SU-DHL-6 (cell line): ENCODE measurements around the gene HS6ST1.

Source experiments
- H2AFZ ChIP-seq: fragments of 200-600 bp; sonication (generic); 2 replicates; pipeline ENCODE4 v1.6.1; 2014; ENCODE audit warnings: low read depth, mild to moderate bottlenecking, moderate library complexity, mixed read lengths, antibody characterized with exemption, low read length; ENCODE audit not compliant: severe bottlenecking
- H3F3A ChIP-seq: fragments of 200-600 bp; shearing (Covaris generic); 2 replicates; pipeline ENCODE4 v1.6.0; 2016; ENCODE audit warnings: antibody characterized with exemption, mild to moderate bottlenecking; ENCODE audit not compliant: insufficient read depth
- H3K27ac ChIP-seq: fragments of 200-600 bp; sonication (generic); 2 replicates; pipeline ENCODE4 v1.5.1; 2016; ENCODE audit warnings: low read depth, mild to moderate bottlenecking, low read length, moderate library complexity, mixed read lengths
- H3K27me3 ChIP-seq: fragments of 200-600 bp; sonication (generic), shearing (Covaris generic); 2 replicates; pipeline ENCODE4 v1.6.0; 2014; ENCODE audit warnings: mild to moderate bottlenecking, low read length
- H3K36me3 ChIP-seq: fragments of 200-600 bp; sonication (generic); 2 replicates; pipeline ENCODE4 v1.6.1; 2014; ENCODE audit warnings: mild to moderate bottlenecking, low read length, mixed read lengths
- H3K4me2 ChIP-seq: fragments of 300-600, 200-600 bp; shearing (Covaris generic), sonication (generic); 2 replicates; pipeline ENCODE4 v1.6.0; 2014; ENCODE audit warnings: low read length, low read depth, mild to moderate bottlenecking; ENCODE audit not compliant: poor library complexity, severe bottlenecking
- H3K4me3 ChIP-seq: fragments of 200-600 bp; sonication (generic); 2 replicates; pipeline ENCODE4 v1.5.1; 2014; ENCODE audit warnings: antibody characterized with exemption, low read length, mild to moderate bottlenecking, mixed read lengths; ENCODE audit not compliant: insufficient read depth, poor library complexity, severe bottlenecking
- H3K79me2 ChIP-seq: fragments of 200-600 bp; sonication (generic); 2 replicates; pipeline ENCODE4 v1.6.1; 2014; ENCODE audit warnings: mild to moderate bottlenecking, low read length, moderate library complexity; ENCODE audit not compliant: insufficient read depth
- H3K9ac ChIP-seq: fragments of 200-600 bp; sonication (generic); 2 replicates; pipeline ENCODE4 v1.7.0; 2014; ENCODE audit warnings: mild to moderate bottlenecking, low read length
- H3K9me2 ChIP-seq: fragments of 200-600 bp; sonication (generic); replicated peaks from 2 replicates; pipeline ENCODE4 v1.6.1; 2014; ENCODE audit warnings: low read length; ENCODE audit not compliant: insufficient read depth
- H3K9me3 ChIP-seq: fragments of 200-600 bp; sonication (generic); 2 replicates; pipeline ENCODE4 v1.6.1; 2014; ENCODE audit warnings: low read length, mixed read lengths; ENCODE audit not compliant: insufficient read depth
- H4K20me1 ChIP-seq: fragments of 200-600 bp; sonication (generic); 2 replicates; pipeline ENCODE4 v1.6.1; 2014; ENCODE audit warnings: low read depth, mild to moderate bottlenecking, antibody characterized with exemption, low read length, moderate library complexity, mixed read lengths
- EZH2phosphoT487 ChIP-seq: fragments of 200-600 bp; sonication (generic), shearing (Covaris generic); conservative IDR thresholded peaks from 2 replicates; pipeline ENCODE4 v1.6.1; 2018; ENCODE audit warnings: mild to moderate bottlenecking, antibody characterized with exemption, low read length, moderate library complexity, mixed read lengths
- TF ChIP-seq, protein P1 (sequence below): fragments of 200-600 bp; sonication (generic); IDR thresholded peaks from one replicate; pipeline ENCODE4 v1.5.1; 2017; ENCODE audit warnings: antibody characterized with exemption, mild to moderate bottlenecking, low read length, moderate library complexity; ENCODE audit not compliant: insufficient read depth, poor library complexity, severe bottlenecking

The HS6ST1 gene

DNA sequence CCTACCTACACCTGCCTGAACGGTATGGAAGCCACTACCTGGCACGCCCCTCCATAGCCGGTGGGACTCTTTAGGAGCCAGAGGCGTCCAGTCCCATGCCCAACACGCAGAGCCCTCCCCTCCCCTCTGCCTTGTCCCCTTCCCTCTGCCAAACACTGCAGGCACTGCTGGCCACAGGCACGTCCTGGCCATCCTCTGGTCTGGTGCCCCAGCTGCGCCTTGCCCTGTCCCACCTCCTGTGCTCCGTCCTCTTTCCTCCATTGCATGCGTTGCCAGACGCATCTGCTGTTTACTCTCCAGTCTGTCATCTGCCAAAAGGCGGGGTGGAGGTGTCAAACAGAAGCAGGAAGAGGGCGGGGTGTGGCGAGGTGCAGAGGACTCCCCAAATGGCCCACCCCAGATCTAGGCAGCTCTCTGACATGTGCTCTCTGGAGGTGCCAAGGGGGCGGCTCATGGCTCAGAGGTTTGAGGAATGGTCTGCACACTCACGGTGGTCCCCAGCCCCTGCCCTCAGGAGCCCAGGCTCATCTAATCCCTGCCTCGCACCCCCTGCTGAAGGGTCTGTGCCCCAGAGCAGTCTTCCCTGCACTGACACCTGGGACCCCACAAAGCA, 45.1 kb downstream of the HS6ST1 start:
- no peaks in the 10 kb centered on the region for H4K20me1 ChIP-seq
- no peaks in the 10 kb centered on the region for H3F3A ChIP-seq

DNA sequence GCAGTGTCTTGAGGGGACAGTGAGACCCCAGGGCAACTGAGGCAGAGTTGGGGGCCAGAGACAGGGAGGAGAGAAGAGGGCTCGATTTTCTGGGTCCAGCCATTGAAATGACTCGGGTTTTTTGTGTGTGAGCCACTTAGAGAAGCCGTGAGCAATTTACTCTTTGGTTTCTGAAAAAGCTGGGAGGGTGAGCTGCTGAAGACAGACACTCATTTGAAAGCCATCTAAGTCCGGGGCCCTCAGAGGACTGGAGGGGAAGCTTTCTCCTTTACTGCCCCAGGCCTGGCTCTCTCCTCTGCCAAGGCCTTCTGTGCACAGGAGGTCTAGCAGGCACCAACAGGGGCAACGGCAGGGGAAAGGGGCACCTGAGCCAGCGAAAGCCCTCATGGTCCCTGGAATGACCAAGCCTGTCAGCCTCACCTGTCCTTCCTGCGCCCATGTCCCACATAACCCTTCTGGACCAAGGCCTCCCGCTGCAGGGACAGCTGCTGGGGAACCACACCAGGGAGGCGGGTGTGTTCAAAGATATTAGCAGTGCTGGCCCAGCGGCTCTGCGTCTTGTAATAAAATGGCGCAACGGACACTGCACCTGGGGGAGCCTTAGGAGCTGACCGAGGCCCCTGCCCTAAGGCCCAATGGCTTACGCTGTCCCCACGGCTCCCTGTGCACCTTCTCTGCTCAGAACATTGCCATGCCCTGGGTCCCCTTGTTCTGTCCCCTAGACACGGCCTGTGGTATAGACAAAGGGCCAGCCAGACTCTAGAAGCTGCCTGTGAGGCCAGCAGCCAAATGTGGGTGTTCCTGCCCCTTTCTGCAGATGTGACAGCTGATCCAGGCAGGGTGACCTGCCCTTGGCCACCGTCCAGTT, 45.8 kb downstream of the HS6ST1 start:
- Histone ChIP-seq H3K36me3 (no peaks in the 10 kb centered on the region; the same call in 1 of the 2 replicates), H4K20me1 (no peaks in the 10 kb centered on the region), H3K79me2 (no peaks in the 10 kb centered on the region)

More for the DNA sequence above, 45.1 kb downstream of the HS6ST1 start:
- Histone ChIP-seq H3K36me3 (no peaks in the 10 kb centered on the region; the same call in 1 of the 2 replicates), H2AFZ (no peak overlapping the region), H3K9me2 (no peaks in the 10 kb centered on the region), H3K4me2 (no peak overlapping the region), H3K27ac (no peak overlapping the region), H3K27me3 (no peaks in the 10 kb centered on the region), H3K9me3 (no peaks in the 10 kb centered on the region), H3K79me2 (no peaks in the 10 kb centered on the region), H3K9ac (no peak overlapping the region), H3K4me3 (no peak overlapping the region)
- no peak for TF ChIP-seq EZH2phosphoT487
- TF ChIP-seq, protein P1, sequence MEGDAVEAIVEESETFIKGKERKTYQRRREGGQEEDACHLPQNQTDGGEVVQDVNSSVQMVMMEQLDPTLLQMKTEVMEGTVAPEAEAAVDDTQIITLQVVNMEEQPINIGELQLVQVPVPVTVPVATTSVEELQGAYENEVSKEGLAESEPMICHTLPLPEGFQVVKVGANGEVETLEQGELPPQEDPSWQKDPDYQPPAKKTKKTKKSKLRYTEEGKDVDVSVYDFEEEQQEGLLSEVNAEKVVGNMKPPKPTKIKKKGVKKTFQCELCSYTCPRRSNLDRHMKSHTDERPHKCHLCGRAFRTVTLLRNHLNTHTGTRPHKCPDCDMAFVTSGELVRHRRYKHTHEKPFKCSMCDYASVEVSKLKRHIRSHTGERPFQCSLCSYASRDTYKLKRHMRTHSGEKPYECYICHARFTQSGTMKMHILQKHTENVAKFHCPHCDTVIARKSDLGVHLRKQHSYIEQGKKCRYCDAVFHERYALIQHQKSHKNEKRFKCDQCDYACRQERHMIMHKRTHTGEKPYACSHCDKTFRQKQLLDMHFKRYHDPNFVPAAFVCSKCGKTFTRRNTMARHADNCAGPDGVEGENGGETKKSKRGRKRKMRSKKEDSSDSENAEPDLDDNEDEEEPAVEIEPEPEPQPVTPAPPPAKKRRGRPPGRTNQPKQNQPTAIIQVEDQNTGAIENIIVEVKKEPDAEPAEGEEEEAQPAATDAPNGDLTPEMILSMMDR, result no peak

DNA sequence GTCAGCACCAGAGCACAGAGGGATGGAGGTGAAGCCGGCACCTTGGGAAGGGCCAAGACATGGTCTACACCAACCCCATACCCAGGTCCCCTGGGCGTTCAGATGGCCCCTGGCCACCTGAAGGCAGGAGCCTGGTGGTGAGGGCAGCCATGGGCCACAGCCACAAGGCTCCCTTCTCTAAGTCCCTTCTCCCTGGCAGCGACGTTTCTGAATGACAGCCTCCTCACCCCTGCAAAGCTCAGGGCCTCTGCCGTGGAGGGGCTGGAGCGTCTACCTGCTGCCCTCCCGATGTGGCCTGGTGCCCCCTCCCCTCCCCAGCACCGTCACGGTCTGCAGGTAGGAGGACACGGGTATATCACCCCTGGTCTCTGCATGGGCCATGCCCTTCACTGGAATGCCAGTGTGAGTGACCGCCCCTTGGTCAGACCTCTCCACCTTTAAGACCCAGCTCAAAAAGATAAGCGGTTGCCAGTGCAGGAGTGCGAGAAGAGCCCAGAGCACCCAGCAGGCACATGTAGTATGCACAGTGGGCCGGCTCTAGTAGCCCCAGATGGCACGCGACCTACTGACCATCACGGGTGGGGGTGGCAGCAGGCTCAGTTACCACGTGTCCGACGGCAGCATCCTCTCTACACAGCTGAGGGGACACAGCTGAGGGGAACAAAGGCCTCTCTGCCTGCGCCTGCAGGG, 46.6 kb downstream of the HS6ST1 start:
- Histone ChIP-seq H3K79me2 (no peaks in the 10 kb centered on the region), H3K4me2 (no peak overlapping the region), H3K27ac (no peak overlapping the region), H2AFZ (no peak overlapping the region), H3K9me2 (no peaks in the 10 kb centered on the region), H3K4me3 (no peak overlapping the region), H3K9me3 (no peaks in the 10 kb centered on the region), H3K36me3 (no peaks in the 10 kb centered on the region; the same call in 1 of the 2 replicates), H4K20me1 (no peaks in the 10 kb centered on the region), H3F3A (no peaks in the 10 kb centered on the region), H3K27me3 (no peaks in the 10 kb centered on the region), H3K9ac (no peak overlapping the region)
- TF ChIP-seq, protein P1, result no peak
- TF ChIP-seq EZH2phosphoT487, result no peak

More for the DNA sequence above, 45.8 kb downstream of the HS6ST1 start:
- TF ChIP-seq, protein P1, result no peak
- no peak for TF ChIP-seq EZH2phosphoT487
- Histone ChIP-seq H3K4me2 (no peak overlapping the region), H3K27ac (no peak overlapping the region), H3K9me2 (no peaks in the 10 kb centered on the region), H3K9ac (no peak overlapping the region), H3K4me3 (no peak overlapping the region), H3K27me3 (no peaks in the 10 kb centered on the region), H3F3A (no peaks in the 10 kb centered on the region), H3K9me3 (no peaks in the 10 kb centered on the region), H2AFZ (no peak overlapping the region)
